ENCODE data around the gene ZCCHC14.
"Not testable (repeated sequence)": the region's sequence is repeated elsewhere in the genome, so short reads cannot be mapped to it uniquely, and the experiment has no call there.

The ZCCHC14 gene

DNA sequence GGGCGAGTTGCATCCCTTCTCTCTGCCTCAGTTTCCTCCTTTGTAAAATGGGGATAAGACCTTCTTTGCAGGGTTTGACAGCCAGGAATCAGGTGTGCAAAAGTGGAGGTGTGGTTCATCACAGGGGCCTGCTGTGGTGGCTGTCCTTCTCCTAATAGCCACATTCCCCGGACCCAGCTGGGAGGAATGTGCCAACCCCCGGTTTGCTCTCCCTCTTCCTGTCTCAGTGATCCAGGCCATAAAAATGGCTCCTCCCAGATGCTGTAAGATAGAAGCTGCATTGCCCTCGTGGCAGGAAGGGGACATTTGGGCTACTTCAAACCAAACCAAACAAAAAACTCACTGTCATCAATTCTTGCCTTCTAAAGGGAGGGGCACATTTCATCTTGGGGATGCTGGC is 26.3 kb upstream of the ZCCHC14 start:
- H3K4me3 ChIP-seq (ENCODE audit: low read depth, low read length); H3K9me3 ChIP-seq (ENCODE audit: control insufficient read depth, insufficient read depth, low read length); H3K27me3 ChIP-seq (ENCODE audit: control insufficient read depth, insufficient read depth, low read length); H3K36me3 ChIP-seq (ENCODE audit: control insufficient read depth, insufficient read depth, low read length); H3K4me1 ChIP-seq (ENCODE audit: control insufficient read depth, insufficient read depth, low read length); H3K9ac ChIP-seq (ENCODE audit: low read depth, low read length): not testable (repeated sequence)

GRCh38 chr16:87518430-87519051 is 25.7 kb upstream of the ZCCHC14 start:
- not testable (repeated sequence) for H3K36me3 ChIP-seq (ENCODE audit: control insufficient read depth, insufficient read depth, low read length); H3K4me3 ChIP-seq (ENCODE audit: low read depth, low read length); H3K4me1 ChIP-seq (ENCODE audit: control insufficient read depth, insufficient read depth, low read length); H3K9me3 ChIP-seq (ENCODE audit: control insufficient read depth, insufficient read depth, low read length); H3K9ac ChIP-seq (ENCODE audit: low read depth, low read length); H3K27me3 ChIP-seq (ENCODE audit: control insufficient read depth, insufficient read depth, low read length)

DNA sequence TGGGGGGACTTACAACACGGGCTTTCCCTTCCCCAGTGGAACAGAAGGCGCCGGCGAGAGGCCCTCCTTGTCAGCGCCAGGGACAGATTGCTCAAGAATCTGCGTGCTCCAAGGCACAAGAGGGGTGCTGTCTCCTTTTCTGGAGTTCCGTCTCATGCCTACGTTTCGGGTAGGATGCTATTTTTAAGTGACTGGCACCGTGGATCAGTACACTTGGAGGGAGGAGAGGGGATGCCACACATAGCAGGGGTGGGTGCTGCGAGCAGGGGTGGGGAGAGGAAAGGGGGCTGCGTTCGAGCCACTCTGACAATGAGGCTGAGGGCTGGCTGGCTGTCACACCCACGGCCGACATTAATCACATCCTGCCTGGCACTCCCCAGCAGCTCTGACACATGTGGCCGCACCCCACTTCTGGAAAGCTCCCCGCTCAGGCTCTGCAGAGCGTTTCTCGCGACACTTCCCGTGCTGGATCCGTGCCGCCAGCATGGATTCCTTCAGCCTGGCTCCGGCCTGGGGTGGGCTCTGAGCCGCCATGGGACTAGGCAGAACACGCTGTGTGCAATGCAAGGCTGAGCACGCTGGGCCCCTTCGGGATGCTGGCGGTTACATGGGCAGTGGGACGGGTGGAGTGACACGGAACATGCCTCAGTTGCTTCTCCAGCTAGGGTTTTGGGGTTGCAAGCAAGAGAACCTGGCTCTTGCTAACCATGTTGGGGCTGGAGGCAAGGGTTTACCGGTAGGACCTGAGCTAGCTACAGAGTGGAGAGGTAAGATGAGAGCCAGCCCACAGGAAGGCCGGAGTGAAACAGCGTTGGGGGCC is 25.0 kb upstream of the ZCCHC14 start:
- not testable (repeated sequence) for H3K9ac ChIP-seq (ENCODE audit: low read depth, low read length); H3K4me3 ChIP-seq (ENCODE audit: low read depth, low read length); H3K9me3 ChIP-seq (ENCODE audit: control insufficient read depth, insufficient read depth, low read length); H3K27me3 ChIP-seq (ENCODE audit: control insufficient read depth, insufficient read depth, low read length); H3K4me1 ChIP-seq (ENCODE audit: control insufficient read depth, insufficient read depth, low read length); H3K36me3 ChIP-seq (ENCODE audit: control insufficient read depth, insufficient read depth, low read length)

- H3K4me3 ChIP-seq (ENCODE audit: low read depth, low read length): no peak overlapping the region
- H3K9ac ChIP-seq (ENCODE audit: low read depth, low read length): no peak overlapping the region
- no peaks in the 10 kb centered on the region for H3K36me3 ChIP-seq (ENCODE audit: control insufficient read depth, insufficient read depth, low read length)
- H3K4me1 ChIP-seq (ENCODE audit: control insufficient read depth, insufficient read depth, low read length): no peaks in the 10 kb centered on the region
- H3K9me3 ChIP-seq (ENCODE audit: control insufficient read depth, insufficient read depth, low read length): no peaks in the 10 kb centered on the region
- H3K27me3 ChIP-seq (ENCODE audit: control insufficient read depth, insufficient read depth, low read length): no peaks in the 10 kb centered on the region
Measured at GRCh38 chr16:87516361-87516760, 23.5 kb upstream of the ZCCHC14 start.

DNA sequence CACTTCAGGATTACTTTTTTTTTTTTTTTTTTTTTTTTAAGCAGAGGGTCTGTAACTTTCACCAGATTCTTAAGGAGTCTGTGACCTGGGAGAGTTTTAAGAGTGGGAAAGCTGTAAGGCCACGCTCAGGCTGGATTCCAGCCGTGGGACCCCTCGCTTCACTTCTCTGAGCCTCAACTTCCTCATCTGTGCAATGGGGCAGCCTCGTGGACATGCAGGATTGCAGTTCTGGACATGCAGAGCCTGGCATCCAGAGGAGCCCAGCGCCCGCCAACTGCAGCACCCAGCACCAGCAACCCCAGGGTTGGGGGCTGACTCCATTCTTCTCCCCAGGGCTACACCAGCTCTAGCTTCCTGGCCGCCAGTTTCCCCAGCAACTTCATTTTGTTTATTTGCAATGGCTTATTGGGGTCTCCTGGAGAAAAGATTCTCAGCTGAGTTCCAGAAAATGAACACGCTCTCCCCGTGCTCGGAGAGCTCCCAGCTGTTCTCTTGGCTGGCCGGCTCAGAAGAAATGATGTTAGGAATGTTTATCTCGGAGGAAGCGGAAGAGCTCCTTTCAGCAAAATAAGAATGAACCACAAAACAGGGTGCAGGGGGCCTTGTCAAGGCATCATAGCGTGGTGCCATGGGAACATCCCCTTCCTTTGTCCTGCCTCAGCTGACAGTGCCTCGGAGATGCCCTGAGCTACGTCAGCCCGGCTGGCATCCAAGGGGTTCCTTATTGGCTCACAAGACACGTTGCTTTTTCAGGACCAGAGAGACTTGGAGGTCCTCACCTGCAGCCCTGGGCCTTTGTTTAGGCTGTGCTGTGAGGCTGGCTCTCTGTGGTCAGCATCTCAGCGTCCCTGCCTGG is 22.9 kb upstream of the ZCCHC14 start:
- Histone ChIP-seq H3K9ac (ENCODE audit: low read depth, low read length) (no peak overlapping the region), H3K36me3 (ENCODE audit: control insufficient read depth, insufficient read depth, low read length) (no peaks in the 10 kb centered on the region), H3K27me3 (ENCODE audit: control insufficient read depth, insufficient read depth, low read length) (no peaks in the 10 kb centered on the region), H3K9me3 (ENCODE audit: control insufficient read depth, insufficient read depth, low read length) (no peaks in the 10 kb centered on the region), H3K4me1 (ENCODE audit: control insufficient read depth, insufficient read depth, low read length) (no peaks in the 10 kb centered on the region), H3K4me3 (ENCODE audit: low read depth, low read length) (no peak overlapping the region)

- not testable (repeated sequence) for H3K4me1 ChIP-seq (ENCODE audit: control insufficient read depth, insufficient read depth, low read length); H3K27me3 ChIP-seq (ENCODE audit: control insufficient read depth, insufficient read depth, low read length); H3K9me3 ChIP-seq (ENCODE audit: control insufficient read depth, insufficient read depth, low read length); H3K4me3 ChIP-seq (ENCODE audit: low read depth, low read length); H3K9ac ChIP-seq (ENCODE audit: low read depth, low read length); H3K36me3 ChIP-seq (ENCODE audit: control insufficient read depth, insufficient read depth, low read length)
Measured at GRCh38 chr16:87509778-87510177, 17.0 kb upstream of the ZCCHC14 start.

DNA sequence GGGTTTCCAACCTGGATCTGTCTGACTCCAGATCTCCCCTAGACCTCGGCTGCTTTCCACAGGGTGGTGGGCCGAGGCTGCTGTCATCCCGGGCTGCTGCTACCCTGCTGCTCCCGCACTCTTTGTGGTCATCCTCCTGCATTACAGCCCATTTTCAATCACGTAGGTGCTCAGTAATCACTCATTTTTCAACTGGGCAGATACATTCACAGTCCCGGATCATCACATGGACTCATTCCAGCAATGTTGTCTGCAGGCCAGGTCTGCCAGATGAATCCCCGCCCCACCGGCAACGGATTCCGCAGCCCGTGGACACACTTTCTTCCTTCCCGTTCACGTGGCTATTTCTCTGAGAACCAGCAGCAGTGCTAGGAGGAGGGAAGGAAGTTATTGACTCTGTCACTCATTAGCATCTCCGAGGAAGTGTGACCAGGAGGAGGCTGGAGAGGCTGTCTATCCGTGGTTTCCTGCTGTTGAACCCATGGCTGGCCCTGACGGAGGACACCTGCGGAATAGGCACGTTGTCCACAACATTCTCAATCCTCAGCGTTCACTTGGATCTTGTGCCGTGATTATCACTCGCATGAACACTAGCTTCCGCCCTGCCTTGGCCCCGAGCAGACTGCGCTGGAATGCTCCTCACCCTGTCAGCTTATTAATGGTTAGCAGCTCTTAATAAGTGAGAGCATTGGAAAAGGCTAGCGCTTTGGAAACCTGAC is 14.7 kb upstream of the ZCCHC14 start:
- Histone ChIP-seq H3K9ac (ENCODE audit: low read depth, low read length) (no peak overlapping the region), H3K4me3 (ENCODE audit: low read depth, low read length) (no peak overlapping the region), H3K4me1 (ENCODE audit: control insufficient read depth, insufficient read depth, low read length) (no peaks in the 10 kb centered on the region), H3K36me3 (ENCODE audit: control insufficient read depth, insufficient read depth, low read length) (no peaks in the 10 kb centered on the region), H3K9me3 (ENCODE audit: control insufficient read depth, insufficient read depth, low read length) (no peaks in the 10 kb centered on the region), H3K27me3 (ENCODE audit: control insufficient read depth, insufficient read depth, low read length) (no peaks in the 10 kb centered on the region)

- H3K4me3 ChIP-seq (ENCODE audit: low read depth, low read length): no peak overlapping the region
- no peaks in the 10 kb centered on the region for H3K27me3 ChIP-seq (ENCODE audit: control insufficient read depth, insufficient read depth, low read length)
- no peaks in the 10 kb centered on the region for H3K36me3 ChIP-seq (ENCODE audit: control insufficient read depth, insufficient read depth, low read length)
- no peaks in the 10 kb centered on the region for H3K4me1 ChIP-seq (ENCODE audit: control insufficient read depth, insufficient read depth, low read length)
- no peaks in the 10 kb centered on the region for H3K9me3 ChIP-seq (ENCODE audit: control insufficient read depth, insufficient read depth, low read length)
- H3K9ac ChIP-seq (ENCODE audit: low read depth, low read length): no peak overlapping the region
Measured at GRCh38 chr16:87506423-87507350, 13.9 kb upstream of the ZCCHC14 start.

DNA sequence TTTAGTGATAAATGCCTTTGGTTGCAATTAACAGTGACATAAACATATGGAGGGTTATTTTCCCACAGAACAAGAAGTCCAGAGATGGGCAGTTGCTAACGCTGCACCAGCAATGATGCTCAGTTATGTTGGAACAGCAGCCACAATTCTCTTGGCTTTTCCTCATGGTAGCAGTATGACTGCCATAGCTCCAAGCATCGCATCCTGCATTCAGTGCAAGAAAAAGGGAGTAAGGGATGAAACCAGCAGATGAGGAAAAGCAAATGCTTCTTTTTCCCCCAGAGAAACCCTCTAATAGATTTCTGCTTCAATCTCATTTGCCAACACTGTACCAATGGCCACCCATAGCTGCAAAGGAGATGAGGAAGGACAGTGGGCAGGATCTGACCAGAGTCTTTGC is 13.0 kb upstream of the ZCCHC14 start:
- H3K27me3 ChIP-seq (ENCODE audit: control insufficient read depth, insufficient read depth, low read length): no peaks in the 10 kb centered on the region
- H3K9me3 ChIP-seq (ENCODE audit: control insufficient read depth, insufficient read depth, low read length): no peaks in the 10 kb centered on the region
- H3K4me1 ChIP-seq (ENCODE audit: control insufficient read depth, insufficient read depth, low read length): no peaks in the 10 kb centered on the region
- no peaks in the 10 kb centered on the region for H3K36me3 ChIP-seq (ENCODE audit: control insufficient read depth, insufficient read depth, low read length)
- no peak overlapping the region for H3K4me3 ChIP-seq (ENCODE audit: low read depth, low read length)
- H3K9ac ChIP-seq (ENCODE audit: low read depth, low read length): no peak overlapping the region

DNA sequence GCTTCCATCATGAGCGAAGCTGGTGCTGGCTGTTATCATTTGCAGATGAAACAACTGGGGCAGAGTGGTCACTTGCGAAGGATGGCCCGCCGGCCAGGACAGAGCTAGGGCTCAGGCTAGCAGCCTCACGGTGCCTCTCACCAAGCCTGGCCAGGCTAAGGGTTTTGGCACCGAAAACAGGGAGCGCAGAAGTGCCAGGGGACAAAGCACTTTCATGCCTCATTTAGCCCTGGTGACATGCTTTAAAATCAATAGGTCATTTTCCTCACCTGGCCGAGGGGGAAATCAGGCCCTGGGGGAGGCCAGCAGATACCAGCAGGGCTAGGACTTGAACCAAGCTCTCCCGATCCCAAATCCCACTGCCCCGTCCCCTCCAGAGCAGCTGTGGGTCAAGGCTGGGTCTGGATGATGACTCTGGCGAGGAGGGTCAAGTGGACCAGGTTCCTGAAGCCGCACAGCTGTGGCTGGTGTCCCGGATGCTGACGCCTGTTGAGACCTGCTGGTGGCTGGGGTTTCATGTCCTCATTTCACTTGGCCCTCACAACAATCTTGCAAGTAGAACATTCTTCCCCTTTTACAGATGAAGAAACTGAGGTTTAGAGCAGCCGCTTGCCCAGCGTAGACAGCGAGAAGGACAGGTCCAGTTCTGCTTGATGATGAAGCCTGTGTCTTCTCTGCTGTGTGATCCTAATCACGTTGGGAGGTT is 10.6 kb upstream of the ZCCHC14 start:
- not testable (repeated sequence) for H3K36me3 ChIP-seq (ENCODE audit: control insufficient read depth, insufficient read depth, low read length); H3K9ac ChIP-seq (ENCODE audit: low read depth, low read length); H3K4me1 ChIP-seq (ENCODE audit: control insufficient read depth, insufficient read depth, low read length); H3K27me3 ChIP-seq (ENCODE audit: control insufficient read depth, insufficient read depth, low read length); H3K4me3 ChIP-seq (ENCODE audit: low read depth, low read length); H3K9me3 ChIP-seq (ENCODE audit: control insufficient read depth, insufficient read depth, low read length)

All from iPS-15b (cell line).